NCI-H526 treated with DMSO at 0.1 percent for 48 hours (cell line): ENCODE measurements around the gene PICK1.
"Not testable (repeated sequence)": the region's sequence is repeated elsewhere in the genome, so short reads cannot be mapped to it uniquely, and the experiment has no call there.

Source experiments
- DNase-seq: peaks from one replicate; lab custom pipeline; 2025; lab: John Stamatoyannopoulos, UW

Gene PICK1

GRCh38 chr22:38030311-38031133 is 26.7 kb upstream of the PICK1 start:
- no peak for DNase-seq

- DNase-seq = no peak
Observed at GRCh38 chr22:38031491-38031890, 25.7 kb upstream of the PICK1 start.

GRCh38 chr22:38032681-38033521 is 24.3 kb upstream of the PICK1 start:
- no peak for DNase-seq

GRCh38 chr22:38033522-38034277 is 23.5 kb upstream of the PICK1 start:
- DNase-seq = no peak

GRCh38 chr22:38034278-38034882 is 22.8 kb upstream of the PICK1 start:
- DNase-seq = no peak

GRCh38 chr22:38034884-38035529 is 22.2 kb upstream of the PICK1 start:
- DNase-seq = no peak

- peak; percentile 20 for DNase-seq
Observed at GRCh38 chr22:38035530-38035885, 21.7 kb upstream of the PICK1 start.

GRCh38 chr22:38036392-38037062 is 20.7 kb upstream of the PICK1 start:
- no peak for DNase-seq

- DNase-seq = not testable (repeated sequence)
Observed at GRCh38 chr22:38037367-38038150, 19.6 kb upstream of the PICK1 start.

- no peak for DNase-seq
Observed at GRCh38 chr22:38038426-38038825, 18.8 kb upstream of the PICK1 start.

GRCh38 chr22:38038890-38039812 is 18.1 kb upstream of the PICK1 start:
- no peak for DNase-seq

- DNase-seq = no peak
Observed at GRCh38 chr22:38040953-38041759, 16.0 kb upstream of the PICK1 start.

- no peak for DNase-seq
Observed at GRCh38 chr22:38041760-38042487, 15.3 kb upstream of the PICK1 start.

- DNase-seq = no peak
Observed at GRCh38 chr22:38042488-38042790, 14.8 kb upstream of the PICK1 start.

- no peak for DNase-seq
Observed at GRCh38 chr22:38043151-38044039, 13.8 kb upstream of the PICK1 start.

- DNase-seq = no peak
Observed at GRCh38 chr22:38046070-38046748, 11.0 kb upstream of the PICK1 start.
